Measurements from ENCODE around the gene USP21.

DNA sequence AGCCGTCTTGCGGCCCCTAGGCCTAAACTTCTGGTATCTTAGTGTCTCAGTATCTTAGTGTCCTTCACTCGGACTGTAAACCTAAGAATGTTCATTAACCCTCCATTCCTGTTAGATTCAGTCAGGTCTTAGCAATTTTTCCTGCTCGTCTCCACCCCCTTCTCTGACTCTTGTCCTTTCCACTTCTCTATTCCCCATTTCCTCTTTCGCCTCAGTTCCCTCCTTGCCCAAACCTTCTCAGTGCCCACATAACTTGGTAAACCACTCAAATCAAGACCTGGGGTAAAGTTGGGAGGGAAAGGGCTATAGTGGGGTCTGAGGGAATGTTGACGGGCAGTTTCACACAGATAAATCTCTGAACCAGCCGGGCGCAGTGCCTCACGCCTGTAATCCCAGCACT lies 55.1 kb downstream of the USP21 start:
- TF ChIP-seq REST (IDR thresholded peaks at IDR 0.05; ENCODE audit: borderline replicate concordance) = no peak
- TF ChIP-seq CTCF (IDR thresholded peaks at IDR 0.05; ENCODE audit: poor library complexity, severe bottlenecking) = no peak
- TF ChIP-seq EZH2 (IDR thresholded peaks at IDR 0.05; ENCODE audit: borderline replicate concordance, insufficient read depth, low read length, poor library complexity, severe bottlenecking) = no peak

All from neural cell (in vitro differentiated cells).